Keratinocyte (primary cell): ENCODE results near the gene GTF3C2. TPM values are rescaled to one million over a fixed set of nuclear protein-coding genes. Genes with fewer than 3 reads are reported as not detected.

ENCODE experiments used
- DNase-seq: peaks from one replicate; pipeline ENCODE4 v3.0.0-alpha.2; 2011; ENCODE audit warnings: low read depth, missing footprints, low spot score
- FAIRE-seq: peaks from 2 replicates; lab custom pipeline; 2011; peaks lifted over from hg19 to GRCh38; lab: Jason Lieb, UNC
- H2AFZ ChIP-seq: 2 replicates; pipeline ENCODE4 v1.6.0; 2012; ENCODE audit warnings: low read length, control low read depth, inconsistent platforms; ENCODE audit not compliant: control insufficient read depth
- H3K27ac ChIP-seq: 2 replicates; pipeline ENCODE4 v1.5.1; 2011; ENCODE audit warnings: low read length; ENCODE audit not compliant: control insufficient read depth, insufficient read depth
- H3K27me3 ChIP-seq: 3 replicates; pipeline ENCODE4 v1.6.0; 2011; ENCODE audit warnings: low read length; ENCODE audit not compliant: control insufficient read depth, insufficient read depth; ENCODE audit errors: extremely low read depth
- H3K36me3 ChIP-seq, 2 experiments: 2 replicates in 1 of 2; 3 replicates in 1 of 2; pipeline ENCODE4 v1.5.1; 2011; ENCODE audit warnings: low read length in 2 of 2, mild to moderate bottlenecking in 1 of 2; ENCODE audit not compliant: control insufficient read depth in 2 of 2, insufficient read depth in 2 of 2; ENCODE audit errors: extremely low read depth in 1 of 2
- H3K4me1 ChIP-seq: 3 replicates; pipeline ENCODE4 v1.5.1; 2011; ENCODE audit warnings: low read length; ENCODE audit not compliant: control insufficient read depth, insufficient read depth; ENCODE audit errors: extremely low read depth
- H3K4me2 ChIP-seq: 3 replicates; pipeline ENCODE4 v1.6.0; 2011; ENCODE audit warnings: low read depth, low read length; ENCODE audit not compliant: control insufficient read depth, insufficient read depth; ENCODE audit errors: extremely low read depth
- H3K4me3 ChIP-seq, 3 experiments: fragments of 200-600 bp in 1 of 3; sonication (generic) in 1 of 3; 2 replicates in 2 of 3; 3 replicates in 1 of 3; pipeline ENCODE4 v1.5.1; 2011 to 2016; ENCODE audit warnings: low read length in 3 of 3, mild to moderate bottlenecking in 3 of 3, control low read depth in 2 of 3, inconsistent platforms in 1 of 3, low read depth in 1 of 3, mixed read lengths in 1 of 3, mixed run types in 1 of 3, moderate library complexity in 1 of 3; ENCODE audit not compliant: control insufficient read depth in 2 of 3, insufficient read depth in 2 of 3; ENCODE audit errors: extremely low read depth in 1 of 3
- H3K79me2 ChIP-seq: 2 replicates; pipeline ENCODE4 v1.6.0; 2012; ENCODE audit warnings: low read length; ENCODE audit not compliant: control insufficient read depth, insufficient read depth
- H3K9ac ChIP-seq: 3 replicates; pipeline ENCODE4 v1.6.0; 2011; ENCODE audit warnings: low read length; ENCODE audit not compliant: control insufficient read depth, insufficient read depth; ENCODE audit errors: extremely low read depth
- H3K9me1 ChIP-seq: 3 replicates; pipeline ENCODE4 v1.6.0; 2011; ENCODE audit warnings: low read length; ENCODE audit not compliant: control insufficient read depth, insufficient read depth; ENCODE audit errors: extremely low read depth
- H3K9me3 ChIP-seq: 2 replicates; pipeline ENCODE4 v1.5.1; 2012; ENCODE audit warnings: low read depth, low read length; ENCODE audit not compliant: control insufficient read depth
- H4K20me1 ChIP-seq: 3 replicates; pipeline ENCODE4 v1.6.0; 2011; ENCODE audit warnings: low read length; ENCODE audit not compliant: control insufficient read depth, insufficient read depth; ENCODE audit errors: extremely low read depth
- EZH2 ChIP-seq: IDR thresholded peaks from one replicate; pipeline ENCODE4 v1.6.1; 2012; ENCODE audit warnings: inconsistent platforms, mild to moderate bottlenecking, low read length, moderate library complexity
- dilution Hi-C: fragments of 300-500 bp; cut with MboI; formaldehyde crosslinking; loops from one replicate; pipeline ENCODE4 v1.7.0; 2020; ENCODE audit warnings: low sequenced_read_pairs; ENCODE audit not compliant: extremely low pct_ligation_motif_present
- polyA plus RNA-seq, 5 experiments: library from polyadenylated mRNA; depleted of rRNA in 3 of 5; stranded (reverse) in 3 of 5; stranded (forward) in 1 of 5; unstranded in 1 of 5; fragments of >200 nt; gene quantifications; 1 replicate in 1 of 5; 2 replicates in 3 of 5; 3 replicates in 1 of 5; pipeline versions ENCODE4 v1.2.1 to v1.2.3, GENCODE V29; 2011 to 2012; ENCODE audit warnings: missing spikeins in 2 of 5, low read depth in 1 of 5, low replicate concordance in 1 of 5
- TF ChIP-seq, protein P1 (sequence below), 3 experiments: IDR thresholded peaks in 1 of 3; conservative IDR thresholded peaks in 1 of 3; optimal IDR thresholded peaks in 1 of 3; 2 replicates in 2 of 3; 3 replicates in 1 of 3; pipeline versions ENCODE3 to v1.5.1; 2011; ENCODE audit warnings: low read length in 3 of 3, mild to moderate bottlenecking in 3 of 3, moderate library complexity in 2 of 3, control low read depth in 1 of 3, inconsistent platforms in 1 of 3; ENCODE audit not compliant: insufficient read depth in 2 of 3; ENCODE audit errors: extremely low read depth in 1 of 3

Gene GTF3C2
- polyA plus RNA-seq, 1 donor (not counting 4 experiments of a cell fraction or from before 2014, with no cell fraction given), result 53.4 TPM

GRCh38 chr2:27356056-27356381, 545 bp downstream of the GTF3C2 start:
- peak overlapping the region; percentile 99 for H3K4me2 ChIP-seq
- peak overlapping the region; percentile 82 to 94 (median 86) for H3K4me3 ChIP-seq
- no peaks in the 10 kb centered on the region for H3K9me1 ChIP-seq
- peak overlapping the region; percentile 95 for H3K9ac ChIP-seq
- TF ChIP-seq, protein P1, sequence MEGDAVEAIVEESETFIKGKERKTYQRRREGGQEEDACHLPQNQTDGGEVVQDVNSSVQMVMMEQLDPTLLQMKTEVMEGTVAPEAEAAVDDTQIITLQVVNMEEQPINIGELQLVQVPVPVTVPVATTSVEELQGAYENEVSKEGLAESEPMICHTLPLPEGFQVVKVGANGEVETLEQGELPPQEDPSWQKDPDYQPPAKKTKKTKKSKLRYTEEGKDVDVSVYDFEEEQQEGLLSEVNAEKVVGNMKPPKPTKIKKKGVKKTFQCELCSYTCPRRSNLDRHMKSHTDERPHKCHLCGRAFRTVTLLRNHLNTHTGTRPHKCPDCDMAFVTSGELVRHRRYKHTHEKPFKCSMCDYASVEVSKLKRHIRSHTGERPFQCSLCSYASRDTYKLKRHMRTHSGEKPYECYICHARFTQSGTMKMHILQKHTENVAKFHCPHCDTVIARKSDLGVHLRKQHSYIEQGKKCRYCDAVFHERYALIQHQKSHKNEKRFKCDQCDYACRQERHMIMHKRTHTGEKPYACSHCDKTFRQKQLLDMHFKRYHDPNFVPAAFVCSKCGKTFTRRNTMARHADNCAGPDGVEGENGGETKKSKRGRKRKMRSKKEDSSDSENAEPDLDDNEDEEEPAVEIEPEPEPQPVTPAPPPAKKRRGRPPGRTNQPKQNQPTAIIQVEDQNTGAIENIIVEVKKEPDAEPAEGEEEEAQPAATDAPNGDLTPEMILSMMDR (optimal IDR thresholded peaks at IDR 0.05 in 1 of 3, IDR thresholded peaks at IDR 0.05 in 1 of 3, conservative IDR thresholded peaks at IDR 0.05 in 1 of 3; ENCODE audit: extremely low read depth in 1 of 3, insufficient read depth in 2 of 3, low read length in 3 of 3), result no peak
- TF ChIP-seq EZH2, result no peak
- no peaks in the 10 kb centered on the region for H3K9me3 ChIP-seq
- no peaks in the 10 kb centered on the region for H3K36me3 ChIP-seq
- no peaks in the 10 kb centered on the region for H3K27me3 ChIP-seq
- peak overlapping the region; percentile 90 for H3K27ac ChIP-seq
- H3K4me1 ChIP-seq, result peaks cover 18% of the 10 kb centered on the region
- peak overlapping the region; percentile 82 for H2AFZ ChIP-seq
- FAIRE-seq, result no peak
- no peak for DNase-seq
- dilution Hi-C loops, result no loop called here
- H3K79me2 ChIP-seq, result peaks cover 67% of the 10 kb centered on the region
- no peaks in the 10 kb centered on the region for H4K20me1 ChIP-seq

DNA sequence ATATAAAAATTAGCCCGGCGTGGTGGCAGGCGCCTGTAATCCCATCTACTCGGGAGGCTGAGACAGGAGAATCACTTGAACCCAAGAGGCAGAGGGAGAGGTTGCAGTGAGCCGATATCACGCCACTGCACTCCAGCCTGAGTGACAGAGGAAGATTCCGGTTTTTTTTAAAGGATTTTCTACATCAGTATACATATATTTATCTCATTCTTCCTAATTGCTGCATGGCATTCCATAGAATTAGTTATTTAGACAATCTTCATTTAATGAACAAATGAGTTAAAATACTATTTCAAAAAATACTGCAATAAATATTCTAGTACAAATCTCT, 2.0 kb downstream of the GTF3C2 start:
- H3K27me3 ChIP-seq, result no peaks in the 10 kb centered on the region
- DNase-seq (no peak), FAIRE-seq (no peak)
- no peak overlapping the region for H3K4me3 ChIP-seq
- H3K9ac ChIP-seq, result no peak overlapping the region
- H3K79me2 ChIP-seq, result peaks cover 80% of the 10 kb centered on the region
- no peaks in the 10 kb centered on the region for H4K20me1 ChIP-seq
- H3K9me3 ChIP-seq, result no peaks in the 10 kb centered on the region
- H2AFZ ChIP-seq, result no peak overlapping the region
- H3K27ac ChIP-seq, result no peak overlapping the region
- H3K36me3 ChIP-seq, result peaks cover 0 to 3% of the 10 kb centered on the region in 2 experiments
- no peak for TF ChIP-seq EZH2
- TF ChIP-seq, protein P1 (optimal IDR thresholded peaks at IDR 0.05 in 1 of 3, IDR thresholded peaks at IDR 0.05 in 1 of 3, conservative IDR thresholded peaks at IDR 0.05 in 1 of 3; ENCODE audit: extremely low read depth in 1 of 3, insufficient read depth in 2 of 3, low read length in 3 of 3), result no peak
- H3K9me1 ChIP-seq, result no peaks in the 10 kb centered on the region
- no peak overlapping the region for H3K4me2 ChIP-seq
- dilution Hi-C loops, result no loop called here
- peaks cover 18% of the 10 kb centered on the region for H3K4me1 ChIP-seq
